LNCAP (cell line): ENCODE results near the gene OR1K1.

Experiments
- CTCF ChIP-seq: fragments of 450-650 bp; IDR thresholded peaks from 2 replicates; pipeline ENCODE4 v1.5.1; 2017; ENCODE audit warnings: mild to moderate bottlenecking

Gene OR1K1

GRCh38 chr9:122827761-122828093 lies 27.8 kb downstream of the OR1K1 start:
- TF ChIP-seq CTCF, result no peak

GRCh38 chr9:122832194-122832593 lies 32.3 kb downstream of the OR1K1 start:
- TF ChIP-seq CTCF, result no peak

GRCh38 chr9:122835313-122835731 lies 35.4 kb downstream of the OR1K1 start:
- no peak for TF ChIP-seq CTCF

- TF ChIP-seq CTCF, result no peak
Measured at GRCh38 chr9:122837266-122837850, 37.4 kb downstream of the OR1K1 start.

GRCh38 chr9:122841501-122841900 lies 41.6 kb downstream of the OR1K1 start:
- TF ChIP-seq CTCF, result no peak

- no peak for TF ChIP-seq CTCF
Measured at GRCh38 chr9:122844137-122844536, 44.2 kb downstream of the OR1K1 start.

- no peak for TF ChIP-seq CTCF
Measured at GRCh38 chr9:122845116-122845515, 45.2 kb downstream of the OR1K1 start.

GRCh38 chr9:122846371-122846940 lies 46.5 kb downstream of the OR1K1 start:
- no peak for TF ChIP-seq CTCF
